Fibroblast of villous mesenchyme (primary cell): ENCODE measurements around the gene DHX40. TPM values are rescaled to one million over a fixed set of nuclear protein-coding genes. Genes with fewer than 3 reads are reported as not detected.
A peak's percentile ranks its signal among the peaks of the same experiment; 100 is the strongest.
"Not testable (repeated sequence)": the region's sequence is repeated elsewhere in the genome, so short reads cannot be mapped to it uniquely, and the experiment has no call there.

ENCODE experiments used
- DNase-seq: peaks from one replicate; pipeline ENCODE4 v3.0.0-alpha.2; 2010; ENCODE audit warnings: low read depth
- H3K4me3 ChIP-seq: 2 replicates; pipeline ENCODE4 v1.5.1; 2011; ENCODE audit warnings: low read depth, mild to moderate bottlenecking, low read length
- CTCF ChIP-seq: IDR thresholded peaks from 2 replicates; pipeline ENCODE4 v1.5.1; 2012; ENCODE audit warnings: low read depth, mild to moderate bottlenecking, low read length; ENCODE audit not compliant: insufficient read depth
- total RNA-seq: library from RNA; depleted of rRNA; stranded (reverse); fragments of >200 nt; gene quantifications from 2 replicates; pipeline ENCODE4 v1.2.3, GENCODE V29; 2012

DHX40 gene
- total RNA-seq, 1 donor = 66.9 TPM

- TF ChIP-seq CTCF = no peak
These were observed 22.3 kb upstream of the DHX40 start for GRCh38 chr17:59542960-59543635.

GRCh38 chr17:59545942-59546341 is 19.5 kb upstream of the DHX40 start:
- no peak for DNase-seq
- TF ChIP-seq CTCF = no peak
- H3K4me3 ChIP-seq = no peak overlapping the region

More at GRCh38 chr17:59542960-59543635, 22.3 kb upstream of the DHX40 start:
- no peak for DNase-seq
- H3K4me3 ChIP-seq = no peak overlapping the region

GRCh38 chr17:59547131-59547915 is 18.1 kb upstream of the DHX40 start:
- no peak overlapping the region for H3K4me3 ChIP-seq
- TF ChIP-seq CTCF = no peak
- peak; percentile 81 for DNase-seq

GRCh38 chr17:59548985-59549384 is 16.4 kb upstream of the DHX40 start:
- H3K4me3 ChIP-seq = not testable (repeated sequence)
- peak; percentile 20 for DNase-seq

GRCh38 chr17:59550703-59551102 is 14.7 kb upstream of the DHX40 start:
- no peak for DNase-seq
- no peak for TF ChIP-seq CTCF
- no peak overlapping the region for H3K4me3 ChIP-seq

- TF ChIP-seq CTCF = no peak
These were observed 7.4 kb upstream of the DHX40 start for GRCh38 chr17:59558039-59558438.

GRCh38 chr17:59558953-59559352 is 6.5 kb upstream of the DHX40 start:
- TF ChIP-seq CTCF = peak; percentile 44
- no peak overlapping the region for H3K4me3 ChIP-seq
- peak; percentile 40 for DNase-seq

More at GRCh38 chr17:59558039-59558438, 7.4 kb upstream of the DHX40 start:
- H3K4me3 ChIP-seq = no peak overlapping the region
- peak; percentile 72 for DNase-seq
